ENCODE results near the gene ATAD3A.
"Not testable (repeated sequence)": the region's sequence is repeated elsewhere in the genome, so short reads cannot be mapped to it uniquely, and the experiment has no call there.

ATAD3A gene

DNA sequence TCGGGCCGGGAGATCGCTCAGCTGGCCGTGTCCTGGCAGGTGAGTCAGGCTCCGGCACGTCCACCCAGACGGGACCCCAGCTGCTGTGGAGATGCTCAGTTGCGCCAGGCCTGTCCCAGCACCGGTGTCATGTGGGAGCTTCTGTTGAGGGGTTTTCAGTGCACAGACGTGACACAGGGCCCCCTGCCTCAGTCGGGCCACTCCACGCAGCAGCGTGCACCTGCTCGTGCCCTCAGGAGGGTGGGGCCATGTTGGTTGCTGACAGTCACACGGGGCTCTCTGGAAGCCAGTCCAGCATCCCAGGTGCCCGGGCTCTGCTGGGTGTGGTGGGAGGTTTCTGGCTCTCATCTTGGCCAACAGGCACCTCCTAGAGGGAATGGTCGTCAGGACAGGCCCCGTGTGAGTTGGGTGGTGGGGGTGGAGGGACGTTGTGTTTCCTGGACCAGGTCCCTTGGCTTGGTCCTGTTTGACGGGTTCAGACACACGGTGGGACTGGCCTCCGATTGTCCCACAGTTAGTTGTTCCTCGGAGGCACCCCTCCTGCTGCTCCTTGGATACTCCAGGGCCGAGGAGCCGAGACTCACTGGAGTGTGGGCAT lies 21.2 kb upstream of the ATAD3A start:
- DNase-seq: no peak

DNA sequence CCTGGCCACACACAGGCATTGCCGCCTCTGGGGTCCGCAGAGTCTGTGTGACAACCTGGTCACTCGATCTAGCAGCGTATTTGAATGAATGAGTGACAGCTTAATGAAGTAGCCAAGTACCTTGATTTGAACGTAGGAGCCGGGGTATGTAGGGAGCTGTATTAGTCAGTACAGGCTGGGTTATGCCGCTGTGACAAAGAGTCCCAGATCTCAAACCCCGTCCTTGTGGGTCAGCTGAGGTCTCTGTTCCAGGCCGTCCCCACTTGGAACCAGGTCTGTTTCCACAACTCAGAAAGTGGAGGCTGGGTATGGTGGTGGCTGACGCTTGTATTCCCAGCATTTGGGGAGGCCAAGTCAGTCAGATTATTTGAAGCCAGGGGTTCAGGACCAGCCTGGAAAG lies 20.4 kb upstream of the ATAD3A start:
- DNase-seq: no peak

DNA sequence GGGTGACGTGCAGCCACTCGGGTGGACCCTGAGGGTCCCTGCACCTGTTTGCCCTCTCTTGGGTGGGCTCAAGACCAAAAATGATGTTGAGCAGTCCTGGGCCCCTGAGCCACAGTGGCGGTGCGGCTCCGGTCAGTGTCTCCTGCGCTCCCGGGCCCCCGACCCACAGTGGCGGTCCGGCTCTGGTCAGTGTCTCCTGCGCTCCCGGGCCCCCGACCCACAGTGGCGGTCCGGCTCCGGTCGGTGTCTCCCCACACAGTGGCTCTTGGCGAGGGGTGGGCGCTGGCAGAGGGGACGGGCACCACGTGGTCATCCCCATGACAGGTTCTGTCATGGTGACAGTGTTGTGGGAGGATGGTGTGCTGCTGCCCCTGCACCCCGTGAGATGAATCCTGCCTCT lies 17.7 kb upstream of the ATAD3A start:
- DNase-seq: not testable (repeated sequence)

DNA sequence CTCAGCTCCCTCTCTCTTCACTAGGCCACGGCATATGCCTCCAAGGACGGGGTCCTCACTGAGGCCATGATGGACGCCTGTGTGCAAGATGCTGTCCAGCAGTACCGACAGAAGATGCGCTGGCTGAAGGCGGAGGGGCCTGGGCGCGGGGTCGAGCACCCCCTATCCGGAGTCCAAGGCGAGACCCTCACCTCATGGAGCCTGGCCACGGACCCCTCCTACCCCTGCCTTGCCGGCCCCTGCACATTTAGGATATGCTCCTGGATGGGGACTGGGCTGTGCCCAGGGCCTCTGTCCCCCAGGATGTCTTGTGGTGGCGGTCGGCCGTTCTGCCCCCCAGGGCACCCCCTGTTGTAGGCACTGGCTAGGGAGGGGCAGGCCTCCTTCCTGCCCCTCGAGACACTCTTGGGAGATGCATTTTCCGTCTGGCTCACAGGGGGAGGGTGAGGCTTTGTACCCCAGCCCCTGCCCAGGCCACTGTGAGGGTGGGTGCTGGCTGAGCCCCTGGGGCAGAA lies 16.4 kb upstream of the ATAD3A start:
- not testable (repeated sequence) for DNase-seq

DNA sequence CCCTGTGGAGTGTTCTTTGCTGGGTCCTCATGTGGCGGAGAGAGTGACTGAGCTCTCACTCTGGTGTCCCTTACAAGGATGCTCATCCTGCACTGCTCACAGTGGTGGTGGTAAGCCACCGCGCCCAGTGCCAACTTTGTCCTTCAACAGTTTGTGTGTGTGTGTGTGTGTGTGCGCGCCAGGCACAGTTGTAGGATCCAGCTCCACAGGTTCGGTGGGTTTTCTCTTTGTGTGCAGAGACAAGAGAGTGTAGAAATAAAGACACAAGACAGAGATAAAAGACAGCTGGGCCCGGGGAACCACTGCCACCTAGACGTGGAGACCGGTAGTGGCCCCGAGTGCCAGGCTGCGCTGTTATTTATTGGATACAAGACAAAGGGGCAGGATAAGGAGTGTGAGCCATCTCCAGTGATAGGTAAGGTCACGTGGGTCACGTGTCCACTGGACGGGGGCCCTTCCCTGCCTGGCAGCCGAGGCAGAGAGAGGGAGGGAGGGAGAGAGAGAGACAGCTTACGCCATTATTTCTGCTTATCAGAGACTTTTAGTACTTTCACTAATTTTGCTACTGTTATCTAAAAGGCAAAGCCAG lies 7.1 kb upstream of the ATAD3A start:
- not testable (repeated sequence) for DNase-seq

DNA sequence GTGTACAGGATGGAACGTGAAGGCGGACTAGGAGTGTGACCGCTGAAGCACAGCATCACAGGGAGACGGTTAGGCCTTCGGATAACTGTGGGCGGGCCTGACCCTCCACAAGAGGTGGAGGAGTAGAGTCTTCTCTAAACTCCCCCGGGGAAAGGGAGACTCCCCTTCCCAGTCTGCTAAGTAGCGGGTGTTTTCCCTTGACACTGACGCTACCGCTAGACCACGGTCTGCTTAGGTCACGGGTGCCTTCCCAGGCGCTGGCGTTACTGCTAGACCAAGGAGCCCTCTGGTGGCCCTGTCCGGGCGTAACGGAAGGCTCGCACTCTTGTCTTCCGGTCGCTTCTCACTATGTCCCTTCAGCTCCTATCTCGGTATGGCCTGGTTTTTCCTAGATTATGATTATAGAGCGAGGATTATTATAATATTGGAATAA lies 6.6 kb upstream of the ATAD3A start:
- DNase-seq: not testable (repeated sequence)

DNA sequence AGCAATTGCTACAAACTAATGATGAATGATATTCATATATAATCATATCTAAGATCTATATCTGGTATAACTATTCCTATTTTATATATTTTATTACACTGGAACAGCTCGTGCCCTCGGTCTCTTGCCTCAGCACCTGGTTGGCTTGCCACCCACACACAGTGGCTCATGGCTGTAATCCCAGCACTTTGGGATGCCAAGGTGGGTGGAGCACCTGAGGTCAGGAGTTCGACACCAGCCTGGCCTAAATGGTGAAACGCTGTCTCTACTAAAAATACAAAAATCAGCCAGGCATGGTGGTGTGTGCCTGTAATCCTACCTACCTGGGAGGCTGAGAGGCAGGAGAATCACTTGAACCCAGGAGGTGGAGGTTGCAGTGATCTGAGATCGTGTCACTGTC lies 6.2 kb upstream of the ATAD3A start:
- not testable (repeated sequence) for DNase-seq

DNA sequence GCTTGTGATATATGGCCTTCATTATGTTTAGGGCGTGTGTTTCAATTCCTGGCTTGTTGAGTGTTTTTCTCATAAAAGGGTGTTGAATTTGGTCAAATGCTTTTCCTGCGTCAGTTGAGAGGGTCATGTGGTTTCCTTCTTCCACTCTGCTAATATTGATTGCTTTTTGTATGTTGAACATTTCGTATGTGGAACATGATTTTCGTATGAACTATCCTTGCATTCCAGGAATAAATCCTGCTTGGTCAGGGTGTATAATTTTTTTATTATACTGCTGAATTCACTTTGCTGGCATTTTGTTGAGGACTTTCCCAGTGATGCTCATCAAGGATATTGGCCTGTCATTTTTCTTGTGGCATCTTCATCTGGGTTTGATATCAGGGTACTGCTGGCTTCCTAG lies 4.7 kb upstream of the ATAD3A start:
- DNase-seq: no peak

DNA sequence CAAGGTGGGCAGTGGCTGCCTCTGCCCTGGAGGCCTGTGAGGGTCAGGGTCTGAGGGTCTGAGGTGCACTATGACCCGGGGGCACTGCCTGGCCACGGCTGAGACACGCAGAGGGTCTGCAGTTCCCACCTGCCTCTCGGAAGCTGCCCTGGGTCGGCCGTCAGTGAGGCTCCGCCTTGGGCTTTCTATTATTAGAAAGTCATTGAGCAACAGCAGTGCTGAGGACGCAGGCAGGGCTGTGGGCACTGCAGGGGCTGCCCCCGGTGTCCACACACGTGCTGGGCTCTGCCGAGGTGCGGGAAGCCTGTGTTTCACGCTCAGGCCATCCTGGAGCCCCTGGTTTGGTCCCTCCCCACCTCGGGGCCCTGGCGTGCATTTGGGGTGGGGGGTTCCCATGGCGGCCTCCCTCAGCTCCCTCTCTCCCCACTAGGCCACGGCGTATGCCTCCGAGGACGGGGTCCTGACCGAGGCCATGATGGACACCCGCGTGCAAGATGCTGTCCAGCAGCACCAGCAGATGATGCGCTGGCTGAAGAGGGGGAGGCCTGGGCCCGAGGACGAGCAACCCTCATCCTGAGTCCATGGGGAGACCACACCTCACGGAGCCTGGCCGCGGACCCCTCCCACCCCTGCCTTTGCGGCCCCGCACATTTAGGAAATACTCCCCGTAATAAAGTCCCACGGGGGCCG lies 3.0 kb upstream of the ATAD3A start:
- DNase-seq: not testable (repeated sequence)

DNA sequence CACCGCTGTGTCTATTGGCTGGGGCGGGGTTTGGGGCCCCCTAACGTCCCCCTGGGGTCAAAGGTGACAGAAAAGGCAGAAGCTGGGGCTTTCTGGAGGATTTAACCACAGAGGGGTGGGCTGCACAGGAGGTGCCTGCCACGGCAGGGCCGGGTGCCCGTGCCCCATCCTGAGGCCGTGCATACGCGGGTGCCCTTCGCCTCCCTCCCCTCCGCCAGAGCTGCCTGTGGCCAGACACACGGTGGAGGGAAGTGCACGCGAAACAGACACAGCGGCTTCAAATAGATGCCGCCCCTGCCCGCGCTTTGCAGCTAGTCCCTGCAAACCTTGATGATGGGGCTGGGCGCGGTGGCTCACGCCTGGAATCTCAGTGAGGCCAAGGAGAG lies 2.5 kb upstream of the ATAD3A start:
- DNase-seq: not testable (repeated sequence)

DNA sequence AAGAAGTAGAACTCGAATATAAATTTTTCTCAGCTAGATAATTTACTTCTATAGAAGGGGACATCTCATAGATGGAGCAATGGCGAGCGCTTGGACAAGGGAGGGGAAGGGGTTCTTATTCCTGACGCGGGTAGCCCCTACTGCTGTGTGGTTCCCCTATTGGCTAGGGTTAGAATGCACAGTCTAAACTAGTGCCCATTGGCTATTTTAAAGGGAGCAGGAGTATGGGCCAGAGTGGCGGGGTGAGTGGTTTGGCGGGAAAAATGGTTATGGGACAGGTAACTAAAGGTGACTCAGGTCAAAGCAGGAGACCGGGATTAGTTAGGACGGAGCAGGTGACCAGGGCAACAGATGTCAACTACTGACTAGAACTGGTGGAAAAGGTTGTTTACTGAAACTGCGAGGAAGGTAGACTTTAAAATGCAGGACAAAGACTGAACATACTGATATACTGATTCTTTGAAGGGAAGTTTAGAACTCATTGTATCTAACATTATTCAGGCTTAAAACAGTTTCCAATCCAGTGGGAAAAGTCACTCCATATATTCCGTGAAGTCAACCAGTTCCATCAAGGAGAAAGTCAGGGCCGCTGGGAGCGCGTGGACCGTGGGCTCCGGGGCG lies 940 bp upstream of the ATAD3A start:
- DNase-seq: no peak

DNA sequence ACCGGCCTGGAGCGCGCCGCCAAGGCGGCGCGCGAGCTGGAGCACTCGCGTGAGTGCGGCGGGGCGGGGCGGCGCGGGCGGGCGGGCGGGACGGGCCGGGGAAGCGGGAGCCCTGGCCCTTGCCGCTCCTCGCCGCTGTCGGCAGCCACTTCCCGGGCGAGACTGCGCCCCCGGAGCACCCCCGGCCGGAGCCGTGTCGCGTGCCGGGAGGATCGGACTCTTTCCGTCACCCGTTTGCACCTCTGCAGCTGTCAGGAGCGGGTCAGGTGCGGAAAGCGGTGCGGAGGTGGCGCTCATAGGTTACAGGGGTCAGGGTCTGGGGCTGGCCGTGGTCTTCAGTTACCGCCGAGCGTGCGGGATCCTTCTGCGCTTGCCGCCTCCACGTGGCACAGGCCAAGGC lies 463 bp downstream of the ATAD3A start:
- DNase-seq: not testable (repeated sequence)

DNA sequence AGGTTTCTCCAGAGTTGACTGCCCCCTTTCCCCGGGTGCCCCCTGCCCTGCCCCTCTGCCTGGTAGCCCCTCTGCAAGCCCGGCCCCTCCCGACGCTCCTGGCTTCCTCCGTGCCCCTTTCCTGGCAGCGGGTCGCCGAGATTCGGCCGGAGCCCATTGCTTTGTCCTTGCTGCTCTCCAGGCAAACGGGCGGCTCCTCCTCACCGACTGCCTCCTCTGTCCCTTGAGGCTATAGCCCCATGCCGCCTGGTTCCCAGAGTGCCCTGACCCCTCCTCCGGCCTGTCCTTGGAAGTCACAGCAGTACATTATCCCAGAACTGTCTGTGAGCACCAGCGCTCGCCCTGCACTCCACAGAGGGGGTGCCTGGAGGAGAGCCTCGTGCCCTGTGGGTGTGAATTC lies 1.7 kb downstream of the ATAD3A start:
- not testable (repeated sequence) for DNase-seq

DNA sequence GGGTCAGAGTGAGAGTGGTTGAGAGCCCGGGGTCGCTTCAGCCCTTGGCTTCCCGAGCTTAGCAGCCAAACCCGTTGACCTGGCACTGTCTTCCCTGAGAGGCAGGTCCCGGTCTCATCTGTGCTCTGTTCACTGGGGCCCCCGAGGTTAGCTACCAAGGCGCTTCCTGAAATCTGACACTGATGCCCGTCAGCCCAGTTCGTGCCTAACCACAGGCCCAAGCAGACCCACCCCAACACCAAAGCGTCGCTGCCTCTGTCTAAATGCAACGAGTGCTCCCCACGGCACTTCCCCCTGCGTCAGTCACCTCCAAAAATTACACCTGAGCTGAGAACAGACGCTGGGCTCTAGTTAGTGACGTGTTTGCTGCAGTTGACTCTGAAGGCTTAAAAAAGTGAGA lies 2.4 kb downstream of the ATAD3A start:
- DNase-seq: not testable (repeated sequence)

DNA sequence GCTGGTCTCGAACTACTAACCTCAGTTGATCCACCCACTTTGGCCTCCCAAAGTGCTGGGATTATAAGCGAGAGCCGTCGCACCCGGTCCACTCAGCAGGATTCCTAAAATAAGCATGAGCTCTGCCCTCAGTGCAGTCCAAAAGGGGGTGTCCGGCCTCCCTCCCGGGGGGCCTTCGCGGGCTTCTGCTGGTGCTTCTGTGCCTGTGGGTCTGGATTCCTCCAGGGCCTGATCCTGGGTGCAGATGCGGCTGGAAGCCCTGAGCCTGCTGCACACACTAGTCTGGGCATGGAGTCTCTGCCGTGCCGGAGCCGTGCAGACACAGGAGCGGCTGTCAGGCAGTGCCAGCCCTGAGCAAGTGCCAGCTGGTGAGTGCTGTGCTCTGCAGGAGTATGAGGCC lies 5.0 kb downstream of the ATAD3A start:
- DNase-seq: not testable (repeated sequence)

DNA sequence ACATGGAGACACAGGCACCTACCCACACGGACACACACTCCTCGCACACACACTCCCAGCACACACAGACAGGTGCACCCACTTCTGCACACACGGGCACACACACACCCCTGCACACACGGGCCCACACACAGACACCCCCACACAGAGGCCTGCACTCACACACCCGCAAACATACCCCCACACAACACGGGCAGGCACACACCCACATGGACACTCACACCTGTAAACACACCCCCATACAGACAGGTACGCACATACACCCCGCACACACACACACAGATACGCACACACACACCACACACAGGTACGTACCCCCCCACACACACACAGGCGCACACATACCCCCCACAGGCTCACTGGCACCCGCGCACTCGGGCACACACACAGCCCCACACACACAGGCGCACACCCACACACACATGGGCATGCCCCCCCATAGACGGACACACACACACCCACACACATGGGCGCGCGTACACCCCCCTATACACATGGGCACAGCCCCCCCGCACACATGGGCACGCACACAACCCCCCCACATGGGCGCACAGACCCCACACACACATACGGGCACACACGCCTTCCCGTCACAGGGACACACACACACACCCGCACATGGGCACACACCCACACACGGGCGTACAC lies 6.1 kb downstream of the ATAD3A start:
- DNase-seq: no peak

DNA sequence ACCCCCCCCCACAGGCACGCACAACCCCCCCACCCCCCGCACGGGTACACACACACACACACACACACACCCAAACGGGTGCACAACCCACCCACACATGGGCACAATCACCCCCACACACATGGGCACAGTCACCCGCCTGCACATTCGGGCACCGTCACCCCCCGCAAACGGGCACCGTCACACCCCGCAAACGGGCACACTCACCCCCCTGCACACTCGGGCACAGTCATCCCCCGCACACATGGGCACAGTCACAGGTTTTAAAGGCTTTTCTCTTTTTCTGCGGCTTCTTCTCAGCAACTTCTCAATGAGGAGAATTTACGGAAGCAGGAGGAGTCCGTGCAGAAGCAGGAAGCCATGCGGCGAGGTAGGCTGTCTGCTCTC lies 6.7 kb downstream of the ATAD3A start:
- not testable (repeated sequence) for DNase-seq

DNA sequence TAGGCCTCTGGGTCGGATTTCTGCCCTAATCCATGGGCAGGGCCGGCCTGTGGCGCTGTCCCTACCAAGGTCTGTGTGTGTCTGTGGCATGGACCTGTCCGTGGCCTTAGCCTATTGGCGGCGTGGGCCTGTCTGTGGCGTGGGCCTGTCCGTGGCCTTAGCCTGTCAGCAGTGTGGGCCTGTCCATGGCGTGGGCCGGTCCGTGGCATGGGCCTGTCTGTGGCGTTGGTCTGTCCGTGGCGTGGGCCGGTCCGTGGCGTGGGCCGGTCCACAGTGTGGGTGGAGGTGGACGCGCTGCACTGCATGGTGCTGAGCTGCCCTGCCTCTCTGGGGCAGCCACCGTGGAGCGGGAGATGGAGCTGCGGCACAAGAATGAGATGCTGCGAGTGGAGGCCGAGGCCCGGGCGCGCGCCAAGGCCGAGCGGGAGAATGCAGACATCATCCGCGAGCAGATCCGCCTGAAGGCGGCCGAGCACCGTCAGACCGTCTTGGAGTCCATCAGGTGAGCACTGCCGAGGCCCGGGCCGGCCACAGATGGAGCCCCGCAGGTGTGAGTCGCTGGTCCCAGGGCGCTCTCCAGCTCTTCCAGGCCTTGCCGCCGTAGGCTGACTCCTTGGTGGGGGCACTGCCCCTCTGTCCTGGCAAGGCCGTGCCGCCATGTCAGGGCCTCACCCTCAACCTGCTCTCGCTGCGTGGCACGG lies 8.0 kb downstream of the ATAD3A start:
- not testable (repeated sequence) for DNase-seq

DNA sequence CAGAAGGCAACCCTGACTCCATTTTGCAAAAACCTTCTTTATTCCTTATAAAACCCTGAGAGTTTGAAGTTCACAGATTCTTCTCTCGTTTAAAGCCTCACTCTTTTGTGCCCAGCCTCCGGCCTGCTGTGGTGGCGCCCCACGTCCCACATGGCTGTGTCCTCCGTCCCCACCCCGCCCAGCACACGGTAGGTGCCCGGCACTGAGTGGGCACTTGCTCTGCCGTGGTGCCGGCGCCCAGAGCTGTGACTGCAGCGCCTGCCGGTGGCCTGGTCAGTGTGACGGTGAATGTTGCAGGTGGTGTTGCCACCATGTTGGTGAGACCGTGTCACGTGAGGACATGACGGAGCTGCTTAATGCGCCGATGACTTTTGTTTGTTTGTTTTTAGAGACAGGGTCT lies 9.4 kb downstream of the ATAD3A start:
- no peak for DNase-seq

DNA sequence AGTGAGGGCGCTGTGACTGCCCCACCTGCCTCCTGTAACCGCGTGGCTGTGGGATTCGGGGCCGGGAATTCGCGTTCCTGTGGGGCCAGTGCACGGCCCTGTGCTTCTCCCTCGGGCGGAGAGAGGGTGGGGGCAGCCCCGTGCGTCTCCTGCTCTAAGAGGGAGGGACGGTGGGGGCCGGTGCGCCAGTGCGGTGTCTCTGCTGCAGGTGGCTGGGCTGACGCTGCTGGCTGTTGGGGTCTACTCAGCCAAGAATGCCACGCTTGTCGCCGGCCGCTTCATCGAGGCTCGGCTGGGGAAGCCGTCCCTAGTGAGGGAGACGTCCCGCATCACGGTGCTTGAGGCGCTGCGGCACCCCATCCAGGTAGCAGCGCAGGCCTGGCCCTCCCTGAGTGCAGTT lies 10.6 kb downstream of the ATAD3A start:
- DNase-seq: not testable (repeated sequence)

DNA sequence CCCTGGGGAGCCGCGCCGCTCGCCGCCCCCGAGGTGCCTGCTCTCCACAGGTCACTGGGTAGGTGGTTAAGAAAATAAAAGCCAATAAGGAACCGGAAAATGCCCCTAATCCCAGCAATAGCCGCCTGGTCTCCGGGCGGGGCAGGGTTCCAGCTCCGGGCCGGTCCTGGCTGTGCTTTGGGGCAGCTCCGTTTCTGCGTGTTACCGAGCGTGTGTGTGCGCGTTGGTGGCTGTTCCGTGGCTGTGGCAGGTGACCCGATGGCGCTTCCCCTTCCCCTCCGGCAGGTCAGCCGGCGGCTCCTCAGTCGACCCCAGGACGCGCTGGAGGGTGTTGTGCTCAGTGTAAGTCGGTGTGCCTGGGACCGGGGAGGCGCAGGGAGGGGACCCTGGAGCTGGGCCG lies 11.3 kb downstream of the ATAD3A start:
- not testable (repeated sequence) for DNase-seq

DNA sequence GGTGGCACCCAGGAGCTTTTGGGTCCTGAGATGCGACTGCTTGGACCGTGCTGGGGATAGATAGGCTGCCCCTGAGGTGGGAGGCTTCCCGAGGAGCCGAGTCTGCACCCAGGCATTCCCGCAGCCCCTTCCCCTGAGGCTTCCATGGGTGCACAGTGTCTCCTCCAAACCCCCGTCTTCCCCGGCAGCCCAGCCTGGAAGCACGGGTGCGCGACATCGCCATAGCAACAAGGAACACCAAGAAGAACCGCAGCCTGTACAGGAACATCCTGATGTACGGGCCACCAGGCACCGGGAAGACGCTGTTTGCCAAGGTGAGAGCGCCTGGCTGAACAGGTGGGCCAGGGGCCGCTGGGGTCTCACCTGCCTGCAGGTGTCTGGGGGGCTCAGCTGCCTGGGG lies 11.7 kb downstream of the ATAD3A start:
- not testable (repeated sequence) for DNase-seq
